ENCODE results near the gene RBBP4. TPM values are rescaled to one million over a fixed set of nuclear protein-coding genes. Genes with fewer than 3 reads are reported as not detected.
"Not testable (repeated sequence)": the region's sequence is repeated elsewhere in the genome, so short reads cannot be mapped to it uniquely, and the experiment has no call there.

RBBP4 gene
- total and polyA plus RNA-seq, 2 of the 13 experiments (the other 11 are each of a cell fraction or from before 2014, with no cell fraction given): 64.4 to 166 TPM

DNA sequence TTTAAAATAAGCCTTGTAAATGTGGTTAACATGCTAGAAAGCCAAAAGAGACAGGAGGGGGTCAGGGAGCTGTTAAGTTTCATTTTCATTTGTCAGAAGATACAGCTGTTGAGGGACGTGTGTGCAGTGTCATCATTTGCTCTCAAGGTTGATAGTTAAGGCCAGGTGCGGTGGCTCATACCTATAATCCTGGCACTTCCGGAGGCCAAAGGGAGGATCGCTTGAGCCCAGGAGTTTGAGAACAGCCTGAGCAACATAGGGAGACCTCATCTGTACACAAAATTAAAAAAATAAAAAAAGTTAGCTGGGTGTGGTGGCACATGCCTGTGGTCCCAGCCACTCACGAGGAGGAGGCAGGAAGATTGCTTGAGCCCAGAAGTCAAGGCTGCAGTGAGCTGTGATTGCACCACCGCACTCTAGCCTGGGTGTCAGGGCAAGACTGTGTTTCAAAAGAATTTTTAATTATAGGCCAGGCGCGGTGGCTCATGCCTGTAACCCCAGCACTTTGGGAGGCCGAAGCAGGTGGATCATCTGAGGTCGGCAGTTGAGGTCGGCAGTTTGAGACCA lies 23.3 kb upstream of the RBBP4 start:
- Histone ChIP-seq H2AFZ (ENCODE audit: low read length) (no peak overlapping the region), H4K20me1 (ENCODE audit: insufficient read depth, low read length) (no peaks in the 10 kb centered on the region), H3K4me3 (replicated peaks in 1 of 3; ENCODE audit: insufficient read depth in 1 of 3, low read depth in 2 of 3, low read length in 3 of 3) (no peak overlapping the region), H3K27ac (ENCODE audit: extremely low read length, insufficient read depth, low read length) (no peak overlapping the region), H3K4me2 (ENCODE audit: low read depth, low read length) (no peak overlapping the region), H3K9me3 (ENCODE audit: low read length) (no peaks in the 10 kb centered on the region), H3K27me3 (ENCODE audit: control insufficient read depth in 1 of 2, insufficient read depth in 2 of 2, low read length in 2 of 2) (no peaks in the 10 kb centered on the region; a peak in 1 of 5 replicates), H3K79me2 (ENCODE audit: insufficient read depth, low read length) (no peaks in the 10 kb centered on the region), H3K4me1 (ENCODE audit: insufficient read depth, low read length) (no peaks in the 10 kb centered on the region), H3K36me3 (replicated peaks in 1 of 2; ENCODE audit: control insufficient read depth in 1 of 2, insufficient read depth in 2 of 2, low read length in 2 of 2) (peaks cover 4 to 31% of the 10 kb centered on the region in 2 experiments; a peak in 4 of 5 replicates), H3K9ac (ENCODE audit: insufficient read depth, low read depth, low read length) (no peak overlapping the region)
- intact Hi-C loops (cut with micrococcal nuclease; ENCODE audit: unreplicated experiment): no loop called here
- 95% methylated on average over 11 of the region's 11 CpGs for WGBS (ENCODE audit: low lambda C conversion rate)
- TF ChIP-seq HNRNPL (IDR thresholded peaks at IDR 0.05; ENCODE audit: low read depth, low read length) (no peak), SP2 (CRISPR knock-in tag; IDR thresholded peaks at IDR 0.05) (no peak), CBX5 (CRISPR knock-in tag; IDR thresholded peaks at IDR 0.05; ENCODE audit: borderline replicate concordance) (no peak), ZNF549 (CRISPR knock-in tag; IDR thresholded peaks at IDR 0.05) (no peak), NFYC (CRISPR knock-in tag; IDR thresholded peaks at IDR 0.05) (no peak)
- no TSS peak for BruUV-seq (replicated peaks)
- DNase-seq (ENCODE audit: low spot score) (no peak), ATAC-seq (no peak), FAIRE-seq (no peak)
- CTCF ChIA-PET (ENCODE audit: low intra/inter-chr PET ratio, low total read pairs): no interaction called here
- POLR2A ChIA-PET: no interaction called here
- in situ Hi-C loops (cut with HindIII; ENCODE audit: extremely low pct_ligation_motif_present, low pct_unique_long_range_greater_than_20kb): no loop called here

GRCh38 chr1:32630173-32630572 lies 20.8 kb upstream of the RBBP4 start:
- H3K9me3 ChIP-seq (ENCODE audit: low read length); H3K27ac ChIP-seq (ENCODE audit: extremely low read length, insufficient read depth, low read length); intact Hi-C loops (cut with micrococcal nuclease; ENCODE audit: unreplicated experiment); DNase-seq (ENCODE audit: low spot score); in situ Hi-C loops (cut with HindIII; ENCODE audit: extremely low pct_ligation_motif_present, low pct_unique_long_range_greater_than_20kb); FAIRE-seq; H3K9ac ChIP-seq (ENCODE audit: insufficient read depth, low read depth, low read length); H3K4me3 ChIP-seq (replicated peaks in 1 of 3; ENCODE audit: insufficient read depth in 1 of 3, low read depth in 2 of 3, low read length in 3 of 3); ATAC-seq; H3K4me1 ChIP-seq (ENCODE audit: insufficient read depth, low read length); H2AFZ ChIP-seq (ENCODE audit: low read length); H3K79me2 ChIP-seq (ENCODE audit: insufficient read depth, low read length); H3K4me2 ChIP-seq (ENCODE audit: low read depth, low read length); POLR2A ChIA-PET; H4K20me1 ChIP-seq (ENCODE audit: insufficient read depth, low read length); H3K27me3 ChIP-seq (ENCODE audit: control insufficient read depth in 1 of 2, insufficient read depth in 2 of 2, low read length in 2 of 2); CTCF ChIA-PET (ENCODE audit: low intra/inter-chr PET ratio, low total read pairs); BruUV-seq (replicated peaks): not testable (repeated sequence)
- 89% methylated on average over 2 of the region's 4 CpGs for WGBS (ENCODE audit: low lambda C conversion rate)
- peaks cover 4 to 43% of the 10 kb centered on the region in 2 experiments; a peak in 4 of 5 replicates for H3K36me3 ChIP-seq (replicated peaks in 1 of 2; ENCODE audit: control insufficient read depth in 1 of 2, insufficient read depth in 2 of 2, low read length in 2 of 2)
